ENCODE measurements around the gene PPP1R37.

DNA sequence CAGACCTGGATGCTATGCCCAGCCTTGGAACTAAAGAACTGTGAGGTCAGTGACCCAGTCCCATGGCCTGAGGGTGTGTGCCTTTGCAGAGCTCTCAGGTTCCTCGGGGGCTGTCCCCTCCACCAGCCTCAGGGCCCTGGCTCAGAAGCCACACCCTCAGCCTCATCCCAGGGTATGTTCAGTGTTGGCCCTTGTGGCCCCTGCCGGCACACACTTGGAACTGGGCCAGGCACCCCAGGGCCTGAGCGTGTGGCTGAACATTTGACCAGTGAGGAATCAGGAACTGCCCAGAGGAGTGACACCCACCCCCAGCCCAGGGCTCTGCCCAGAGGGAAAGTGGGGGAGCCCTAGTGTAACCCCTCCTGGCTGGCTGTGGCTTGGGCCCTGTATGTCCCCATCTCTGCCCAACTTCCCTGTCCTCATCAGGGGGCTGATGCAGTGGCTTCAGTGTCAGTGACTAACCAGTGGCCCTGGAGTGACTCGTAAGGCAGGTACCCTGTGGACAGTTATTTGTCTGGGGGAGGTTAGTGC lies 57.8 kb downstream of the PPP1R37 start:
- TF ChIP-seq, protein P1, sequence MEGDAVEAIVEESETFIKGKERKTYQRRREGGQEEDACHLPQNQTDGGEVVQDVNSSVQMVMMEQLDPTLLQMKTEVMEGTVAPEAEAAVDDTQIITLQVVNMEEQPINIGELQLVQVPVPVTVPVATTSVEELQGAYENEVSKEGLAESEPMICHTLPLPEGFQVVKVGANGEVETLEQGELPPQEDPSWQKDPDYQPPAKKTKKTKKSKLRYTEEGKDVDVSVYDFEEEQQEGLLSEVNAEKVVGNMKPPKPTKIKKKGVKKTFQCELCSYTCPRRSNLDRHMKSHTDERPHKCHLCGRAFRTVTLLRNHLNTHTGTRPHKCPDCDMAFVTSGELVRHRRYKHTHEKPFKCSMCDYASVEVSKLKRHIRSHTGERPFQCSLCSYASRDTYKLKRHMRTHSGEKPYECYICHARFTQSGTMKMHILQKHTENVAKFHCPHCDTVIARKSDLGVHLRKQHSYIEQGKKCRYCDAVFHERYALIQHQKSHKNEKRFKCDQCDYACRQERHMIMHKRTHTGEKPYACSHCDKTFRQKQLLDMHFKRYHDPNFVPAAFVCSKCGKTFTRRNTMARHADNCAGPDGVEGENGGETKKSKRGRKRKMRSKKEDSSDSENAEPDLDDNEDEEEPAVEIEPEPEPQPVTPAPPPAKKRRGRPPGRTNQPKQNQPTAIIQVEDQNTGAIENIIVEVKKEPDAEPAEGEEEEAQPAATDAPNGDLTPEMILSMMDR (IDR thresholded peaks at IDR 0.05), result no peak
- no peak for TF ChIP-seq POLR2A (IDR thresholded peaks at IDR 0.05)

All from thyroid gland (tissue), 4 donors.